ENCODE results near the gene APOBEC3H.
"Not testable (repeated sequence)": the region's sequence is repeated elsewhere in the genome, so short reads cannot be mapped to it uniquely, and the experiment has no call there.

The APOBEC3H gene

GRCh38 chr22:39078329-39078728 is 18.7 kb upstream of the APOBEC3H start:
- TF ChIP-seq CTCF (IDR thresholded peaks at IDR 0.05), result no peak
- peaks cover 0 to 10% (median 7%) of the 10 kb centered on the region in 4 donors for H3K4me1 ChIP-seq
- peaks cover 0 to 13% (median 7%) of the 10 kb centered on the region in 3 donors for H3K36me3 ChIP-seq
- intact Hi-C loops (cut with DNase I; ENCODE audit: low total_unique reads), result no loop called here
- H3K27me3 ChIP-seq, result peaks cover 0 to 2% of the 10 kb centered on the region in 2 donors
- no peak overlapping the region for H3K4me3 ChIP-seq
- DNase-seq, result no peak
- H3K9me3 ChIP-seq, result no peaks in the 10 kb centered on the region
- no peak overlapping the region for H3K27ac ChIP-seq

- H3K27ac ChIP-seq; H3K9me3 ChIP-seq; H3K4me3 ChIP-seq; DNase-seq; H3K27me3 ChIP-seq; intact Hi-C loops (cut with DNase I; ENCODE audit: low total_unique reads): not testable (repeated sequence)
- peaks cover 0 to 10% (median 7%) of the 10 kb centered on the region in 4 donors for H3K4me1 ChIP-seq
- peaks cover 0 to 13% (median 7%) of the 10 kb centered on the region in 3 donors for H3K36me3 ChIP-seq
Observed at GRCh38 chr22:39079054-39079637, 17.9 kb upstream of the APOBEC3H start.

GRCh38 chr22:39080052-39080762 is 16.8 kb upstream of the APOBEC3H start:
- DNase-seq, result no peak
- Histone ChIP-seq H3K4me3 (no peak overlapping the region), H3K27ac (no peak overlapping the region), H3K27me3 (peaks cover 0 to 3% of the 10 kb centered on the region in 2 donors), H3K36me3 (peaks cover 0 to 13% (median 7%) of the 10 kb centered on the region in 3 donors), H3K9me3 (no peaks in the 10 kb centered on the region), H3K4me1 (peaks cover 0 to 10% (median 7%) of the 10 kb centered on the region in 4 donors)
- intact Hi-C loops (cut with DNase I; ENCODE audit: low total_unique reads), result no loop called here
- no peak for TF ChIP-seq CTCF (IDR thresholded peaks at IDR 0.05)

GRCh38 chr22:39081016-39081415 is 16.0 kb upstream of the APOBEC3H start:
- TF ChIP-seq CTCF (IDR thresholded peaks at IDR 0.05), result no peak

GRCh38 chr22:39081598-39081997 is 15.4 kb upstream of the APOBEC3H start:
- H3K4me3 ChIP-seq, result no peak overlapping the region
- H3K27me3 ChIP-seq, result peaks cover 0 to 3% of the 10 kb centered on the region in 2 donors
- no peak for TF ChIP-seq CTCF (IDR thresholded peaks at IDR 0.05)
- no peak overlapping the region for H3K27ac ChIP-seq
- intact Hi-C loops (cut with DNase I; ENCODE audit: low total_unique reads), result no loop called here
- peaks cover 0 to 13% (median 7%) of the 10 kb centered on the region in 3 donors for H3K36me3 ChIP-seq
- H3K4me1 ChIP-seq, result peaks cover 0 to 10% (median 7%) of the 10 kb centered on the region in 4 donors
- H3K9me3 ChIP-seq, result no peaks in the 10 kb centered on the region
- no peak for DNase-seq

More at GRCh38 chr22:39081016-39081415, 16.0 kb upstream of the APOBEC3H start:
- H3K27me3 ChIP-seq, result peaks cover 0 to 3% of the 10 kb centered on the region in 2 donors
- no peak for DNase-seq
- intact Hi-C loops (cut with DNase I; ENCODE audit: low total_unique reads), result no loop called here
- H3K27ac ChIP-seq, result no peak overlapping the region
- no peaks in the 10 kb centered on the region for H3K9me3 ChIP-seq
- H3K4me3 ChIP-seq, result no peak overlapping the region
- peaks cover 0 to 10% (median 7%) of the 10 kb centered on the region in 4 donors for H3K4me1 ChIP-seq
- peaks cover 0 to 13% (median 7%) of the 10 kb centered on the region in 3 donors for H3K36me3 ChIP-seq

All from tibial artery (tissue), 4 donors.